Neural progenitor cell (in vitro differentiated cells): ENCODE data around the gene LSM10.

Experiments
- CTCF ChIP-seq: fragments of 200-600 bp; sonication (generic); IDR thresholded peaks from 2 replicates; pipeline ENCODE4 v1.5.1; 2017; ENCODE audit warnings: antibody characterized with exemption, mild to moderate bottlenecking
- EZH2 ChIP-seq: fragments of 200-600 bp; sonication (generic); IDR thresholded peaks from 2 replicates; pipeline ENCODE4 v1.6.1; 2017; ENCODE audit warnings: antibody characterized with exemption, mild to moderate bottlenecking, moderate library complexity
- EZH2phosphoT487 ChIP-seq: fragments of 200-600 bp; sonication (generic); IDR thresholded peaks from 2 replicates; pipeline ENCODE4 v1.6.1; 2017; ENCODE audit warnings: antibody characterized with exemption

- TF ChIP-seq CTCF (no peak), EZH2 (no peak), EZH2phosphoT487 (no peak)
These were observed 45.6 kb upstream of the LSM10 start for GRCh38 chr1:36443297-36443696.
